CD4-positive, alpha-beta T cell (primary cell): Measurements from ENCODE around the gene ZNF423. TPM values are rescaled to one million over a fixed set of nuclear protein-coding genes. Genes with fewer than 3 reads are reported as not detected.

Source experiments
- ATAC-seq: fragments of 200-7000 bp; cut with Tn5 transposase; one replicate; pipeline ENCODE4 v1.10.0; 2022; ENCODE audit warnings: mild to moderate bottlenecking; ENCODE audit not compliant: poor library complexity
- CTCF ChIA-PET: fragments of 350-600 bp; sonication (Branson Sonifier 250); formaldehyde crosslinking; loops from one replicate; lab custom pipeline; 2021; ENCODE audit warnings: antibody characterized with exemption, inconsistent platforms; lab: Charles Lee
- POLR2A ChIA-PET: fragments of 350-600 bp; sonication (Branson Sonifier 250); formaldehyde crosslinking; loops from one replicate; lab custom pipeline; 2021; ENCODE audit warnings: antibody characterized with exemption, inconsistent platforms; lab: Charles Lee
- DNase-seq, 14 experiments: peaks; one replicate each; pipeline ENCODE4 v3.0.0-alpha.2; 2013 to 2020; ENCODE audit warnings: mixed read lengths in 2 of 14
- H3K27ac ChIP-seq, 2 donors: one replicate each; pipeline versions ENCODE4 v1.5.1 to v1.7.0; 2013; ENCODE audit warnings: low read length in 2 of 2, low read depth in 1 of 2, mild to moderate bottlenecking in 1 of 2
- H3K27me3 ChIP-seq, 2 experiments: 1 replicate in 1 of 2; 2 replicates in 1 of 2; pipeline versions ENCODE4 v1.6.1 to v1.7.0; 2013; ENCODE audit warnings: low read length in 2 of 2, control low read depth in 1 of 2, mild to moderate bottlenecking in 1 of 2, moderate library complexity in 1 of 2; ENCODE audit not compliant: insufficient read depth in 2 of 2, control insufficient read depth in 1 of 2
- H3K36me3 ChIP-seq: one replicate; pipeline ENCODE4 v1.6.1; 2013; ENCODE audit warnings: low read length, control low read depth; ENCODE audit not compliant: insufficient read depth
- H3K4me1 ChIP-seq: one replicate; pipeline ENCODE4 v1.6.1; 2013; ENCODE audit warnings: low read length, control low read depth; ENCODE audit not compliant: insufficient read depth
- H3K4me3 ChIP-seq: one replicate; pipeline ENCODE4 v1.5.1; 2013; ENCODE audit warnings: mild to moderate bottlenecking, low read length, moderate library complexity
- H3K9me3 ChIP-seq, 2 experiments: 1 replicate in 1 of 2; 2 replicates in 1 of 2; pipeline versions ENCODE4 v1.6.1 to v1.7.0; 2013; ENCODE audit warnings: low read length in 2 of 2, mild to moderate bottlenecking in 2 of 2, control low read depth in 1 of 2, moderate library complexity in 1 of 2; ENCODE audit not compliant: control insufficient read depth in 1 of 2, insufficient read depth in 1 of 2
- H3K27ac Mint-ChIP-seq: one replicate; pipeline ENCODE4 v1.8.0; 2020; ENCODE audit warnings: mixed read lengths
- H3K27me3 Mint-ChIP-seq: one replicate; pipeline ENCODE4 v1.8.0; 2021; ENCODE audit warnings: mixed read lengths
- H3K36me3 Mint-ChIP-seq: one replicate; pipeline ENCODE4 v1.8.0; 2021; ENCODE audit warnings: low read depth, mixed read lengths
- H3K4me1 Mint-ChIP-seq: one replicate; pipeline ENCODE4 v1.8.0; 2021; ENCODE audit warnings: low read depth, mixed read lengths
- H3K4me3 Mint-ChIP-seq: one replicate; pipeline ENCODE4 v1.8.0; 2020; ENCODE audit warnings: mild to moderate bottlenecking, mixed read lengths
- H3K9me3 Mint-ChIP-seq: one replicate; pipeline ENCODE4 v1.8.0; 2020; ENCODE audit warnings: mixed read lengths
- CTCF ChIP-seq: fragments of 200-600 bp; IDR thresholded peaks from one replicate; pipeline ENCODE4 v1.8.0; 2022; ENCODE audit warnings: antibody characterized with exemption, mild to moderate bottlenecking
- intact Hi-C, 2 experiments: fragments of 100-400 bp; cut with DNase I in 1 of 2; cut with micrococcal nuclease in 1 of 2; formaldehyde crosslinking; loops; one replicate each; pipeline versions ENCODE4 v1.15.1 to v1.9.0; 2023 to 2025; cut with DNase I, micrococcal nuclease
- total RNA-seq, 174 experiments: library from RNA in 2 of 174; stranded (reverse) in 2 of 174; gene quantifications; one replicate each; pipeline ENCODE4 v1.2.3 and lab custom pipeline; 2021 to 2026

The ZNF423 gene
- total RNA-seq, 2 experiments from 2014 or later, result not detected

GRCh38 chr16:49696414-49697101 is 159.4 kb downstream of the ZNF423 start:
- DNase-seq, result no peak
- TF ChIP-seq CTCF, result no peak
- Histone ChIP-seq H3K9me3 (no peaks in the 10 kb centered on the region), H3K27ac (no peak overlapping the region), H3K36me3 (no peaks in the 10 kb centered on the region), H3K4me3 (no peak overlapping the region), H3K27me3 (no peaks in the 10 kb centered on the region), H3K4me1 (no peaks in the 10 kb centered on the region)
- Mint-ChIP-seq H3K27me3 (peaks cover 32% of the 10 kb centered on the region), H3K27ac (no peak overlapping the region), H3K36me3 (no peaks in the 10 kb centered on the region), H3K9me3 (no peaks in the 10 kb centered on the region), H3K4me1 (no peaks in the 10 kb centered on the region), H3K4me3 (no peak overlapping the region)
- ATAC-seq, result no peak
- ChIA-PET CTCF (no interaction called here), POLR2A (no interaction called here)
- intact Hi-C loops, result no loop called here

- Mint-ChIP-seq H3K4me1 (no peaks in the 10 kb centered on the region), H3K27ac (no peak overlapping the region), H3K27me3 (peaks cover 32% of the 10 kb centered on the region), H3K36me3 (no peaks in the 10 kb centered on the region), H3K9me3 (no peaks in the 10 kb centered on the region), H3K4me3 (no peak overlapping the region)
- ChIA-PET POLR2A (no interaction called here), CTCF (no interaction called here)
- no peaks in the 10 kb centered on the region for H3K9me3 ChIP-seq
- no peaks in the 10 kb centered on the region for H3K27me3 ChIP-seq
- no peak for TF ChIP-seq CTCF
- H3K27ac ChIP-seq, result no peak overlapping the region
- DNase-seq (no peak), ATAC-seq (no peak)
- H3K36me3 ChIP-seq, result no peaks in the 10 kb centered on the region
- intact Hi-C loops, result no loop called here
- no peak overlapping the region for H3K4me3 ChIP-seq
- H3K4me1 ChIP-seq, result no peaks in the 10 kb centered on the region
Measured at GRCh38 chr16:49695782-49696413, 160.0 kb downstream of the ZNF423 start.

GRCh38 chr16:49693445-49693844 is 162.5 kb downstream of the ZNF423 start:
- H3K9me3 Mint-ChIP-seq, result no peaks in the 10 kb centered on the region
- Histone ChIP-seq H3K9me3 (no peaks in the 10 kb centered on the region), H3K27ac (no peak overlapping the region), H3K36me3 (no peaks in the 10 kb centered on the region), H3K27me3 (no peaks in the 10 kb centered on the region), H3K4me1 (no peaks in the 10 kb centered on the region), H3K4me3 (no peak overlapping the region)
- POLR2A ChIA-PET, result no interaction called here
- no peak overlapping the region for H3K27ac Mint-ChIP-seq
- CTCF ChIA-PET, result no interaction called here
- H3K27me3 Mint-ChIP-seq, result peaks cover 32% of the 10 kb centered on the region
- no peak overlapping the region for H3K4me3 Mint-ChIP-seq
- ATAC-seq, result no peak
- H3K4me1 Mint-ChIP-seq, result no peaks in the 10 kb centered on the region
- no peak for DNase-seq
- no peaks in the 10 kb centered on the region for H3K36me3 Mint-ChIP-seq
- intact Hi-C loops, result no loop called here
- no peak for TF ChIP-seq CTCF
